Sigmoid colon (tissue), 4 donors: Measurements from ENCODE around the gene PTPN13.

Experiments
- POLR2A ChIP-seq, 2 donors: fragments of 450-650 bp; IDR thresholded peaks; one replicate each; pipeline ENCODE4 v1.6.1; 2016; ENCODE audit warnings: antibody characterized with exemption in 2 of 2, mild to moderate bottlenecking in 2 of 2, moderate library complexity in 2 of 2
- POLR2AphosphoS5 ChIP-seq, 4 donors: sonication (generic); formaldehyde crosslinking; IDR thresholded peaks; one replicate each; pipeline ENCODE4 v1.6.1; 2017; ENCODE audit warnings: antibody characterized with exemption in 4 of 4
- TF ChIP-seq, protein P1 (sequence below), 4 experiments: fragments of 450-650 bp in 3 of 4; fragments of 200-600 bp in 1 of 4; IDR thresholded peaks; one replicate each; pipeline ENCODE4 v1.5.1; 2016 to 2019; ENCODE audit warnings: antibody characterized with exemption in 4 of 4, mild to moderate bottlenecking in 3 of 4, moderate library complexity in 2 of 4

DNA sequence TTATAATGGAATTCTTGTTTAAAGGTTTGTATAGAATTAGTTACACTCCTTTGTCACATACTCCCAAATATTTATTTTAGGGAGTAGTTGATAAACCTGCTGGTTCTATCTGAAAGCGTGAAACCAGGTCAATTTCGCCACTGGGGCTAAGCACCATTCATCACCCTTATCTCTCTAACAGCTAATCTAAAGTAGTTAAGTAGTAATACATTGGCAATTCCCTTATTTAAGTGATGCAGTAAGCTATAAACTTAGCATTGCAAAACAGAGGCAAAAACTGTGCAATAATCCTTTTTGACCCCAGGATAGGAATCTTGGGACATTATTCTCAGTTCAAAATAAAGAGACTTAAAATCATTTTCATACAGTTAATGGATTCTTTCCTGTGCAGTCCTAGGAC is 33.7 kb upstream of the PTPN13 start:
- TF ChIP-seq, protein P1, sequence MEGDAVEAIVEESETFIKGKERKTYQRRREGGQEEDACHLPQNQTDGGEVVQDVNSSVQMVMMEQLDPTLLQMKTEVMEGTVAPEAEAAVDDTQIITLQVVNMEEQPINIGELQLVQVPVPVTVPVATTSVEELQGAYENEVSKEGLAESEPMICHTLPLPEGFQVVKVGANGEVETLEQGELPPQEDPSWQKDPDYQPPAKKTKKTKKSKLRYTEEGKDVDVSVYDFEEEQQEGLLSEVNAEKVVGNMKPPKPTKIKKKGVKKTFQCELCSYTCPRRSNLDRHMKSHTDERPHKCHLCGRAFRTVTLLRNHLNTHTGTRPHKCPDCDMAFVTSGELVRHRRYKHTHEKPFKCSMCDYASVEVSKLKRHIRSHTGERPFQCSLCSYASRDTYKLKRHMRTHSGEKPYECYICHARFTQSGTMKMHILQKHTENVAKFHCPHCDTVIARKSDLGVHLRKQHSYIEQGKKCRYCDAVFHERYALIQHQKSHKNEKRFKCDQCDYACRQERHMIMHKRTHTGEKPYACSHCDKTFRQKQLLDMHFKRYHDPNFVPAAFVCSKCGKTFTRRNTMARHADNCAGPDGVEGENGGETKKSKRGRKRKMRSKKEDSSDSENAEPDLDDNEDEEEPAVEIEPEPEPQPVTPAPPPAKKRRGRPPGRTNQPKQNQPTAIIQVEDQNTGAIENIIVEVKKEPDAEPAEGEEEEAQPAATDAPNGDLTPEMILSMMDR (IDR thresholded peaks at IDR 0.05) = no peak
- TF ChIP-seq POLR2AphosphoS5 (IDR thresholded peaks at IDR 0.05) (no peak), POLR2A (IDR thresholded peaks at IDR 0.05) (no peak)
